WERI-Rb-1 (cell line): ENCODE data around the gene RARG.

Source experiments
- DNase-seq: peaks from one replicate; pipeline ENCODE4 v3.0.0-alpha.2; 2020
- H3K27ac ChIP-seq: fragments of 250-450 bp; sonication (Bioruptor Pico); 2 replicates; pipeline ENCODE4 v1.5.1; 2020; ENCODE audit warnings: mild to moderate bottlenecking, moderate library complexity
- H3K27me3 ChIP-seq: fragments of 250-450 bp; sonication (Bioruptor Pico); 2 replicates; pipeline ENCODE4 v1.5.1; 2021; ENCODE audit warnings: mild to moderate bottlenecking, low read depth, moderate library complexity; ENCODE audit not compliant: insufficient read depth, severe bottlenecking
- H3K36me3 ChIP-seq: fragments of 250-450 bp; sonication (Bioruptor Pico); 2 replicates; pipeline ENCODE4 v1.5.1; 2020; ENCODE audit warnings: mild to moderate bottlenecking, moderate library complexity
- H3K4me3 ChIP-seq: 2 replicates; pipeline ENCODE4 v1.5.1; 2011; ENCODE audit warnings: low read depth, mild to moderate bottlenecking, control low read depth, low read length
- H3K9me3 ChIP-seq: fragments of 250-450 bp; sonication (Bioruptor Pico); 2 replicates; pipeline ENCODE4 v1.5.1; 2021; ENCODE audit warnings: mild to moderate bottlenecking, moderate library complexity; ENCODE audit not compliant: severe bottlenecking
- CTCF ChIP-seq: IDR thresholded peaks from 2 replicates; pipeline ENCODE4 v1.5.1; 2011; ENCODE audit warnings: low read depth, mild to moderate bottlenecking, control low read depth, inconsistent platforms, low read length

RARG gene

GRCh38 chr12:53274445-53274844 lies 42.4 kb upstream of the RARG start:
- DNase-seq = no peak
- H3K27ac ChIP-seq = no peak overlapping the region
- H3K36me3 ChIP-seq = peaks cover 87% of the 10 kb centered on the region
- H3K4me3 ChIP-seq = no peak overlapping the region
- TF ChIP-seq CTCF = no peak
- H3K9me3 ChIP-seq = no peaks in the 10 kb centered on the region
- H3K27me3 ChIP-seq = no peaks in the 10 kb centered on the region

GRCh38 chr12:53268630-53269562 lies 36.9 kb upstream of the RARG start:
- Histone ChIP-seq H3K27ac (peak overlapping the region; percentile 83), H3K36me3 (peaks cover 45% of the 10 kb centered on the region), H3K27me3 (no peaks in the 10 kb centered on the region), H3K4me3 (peak overlapping the region; percentile 83), H3K9me3 (no peaks in the 10 kb centered on the region)
- no peak for TF ChIP-seq CTCF
- DNase-seq = no peak

GRCh38 chr12:53267999-53268629 lies 36.1 kb upstream of the RARG start, which contains the start of gene ESPL1:
Gene ESPL1, plus strand, starts transcription at chr12:53268299. Its CDS starts 468 bp downstream, at chr12:53268767.
- Histone ChIP-seq H3K4me3 (peak within 1 kb of the TSS; percentile 83), H3K27ac (peak within 1 kb of the TSS; percentile 83), H3K36me3 (peaks cover 41% of the 10 kb centered on the region), H3K9me3 (no peaks in the 10 kb centered on the region), H3K27me3 (no peaks in the 10 kb centered on the region)
- peak; percentile 39 for TF ChIP-seq CTCF
- DNase-seq = peak; percentile 81

GRCh38 chr12:53267306-53267998 lies 35.4 kb upstream of the RARG start:
- Histone ChIP-seq H3K4me3 (peak overlapping the region; percentile 83), H3K36me3 (peaks cover 36% of the 10 kb centered on the region), H3K9me3 (no peaks in the 10 kb centered on the region), H3K27me3 (no peaks in the 10 kb centered on the region), H3K27ac (no peak overlapping the region)
- TF ChIP-seq CTCF = no peak
- DNase-seq = no peak

GRCh38 chr12:53265783-53266182 lies 33.8 kb upstream of the RARG start:
- no peak for DNase-seq
- Histone ChIP-seq H3K27me3 (no peaks in the 10 kb centered on the region), H3K4me3 (no peak overlapping the region), H3K27ac (no peak overlapping the region), H3K9me3 (no peaks in the 10 kb centered on the region), H3K36me3 (peaks cover 23% of the 10 kb centered on the region)
- TF ChIP-seq CTCF = no peak
